ENCODE measurements around the gene DPP9.

DNA sequence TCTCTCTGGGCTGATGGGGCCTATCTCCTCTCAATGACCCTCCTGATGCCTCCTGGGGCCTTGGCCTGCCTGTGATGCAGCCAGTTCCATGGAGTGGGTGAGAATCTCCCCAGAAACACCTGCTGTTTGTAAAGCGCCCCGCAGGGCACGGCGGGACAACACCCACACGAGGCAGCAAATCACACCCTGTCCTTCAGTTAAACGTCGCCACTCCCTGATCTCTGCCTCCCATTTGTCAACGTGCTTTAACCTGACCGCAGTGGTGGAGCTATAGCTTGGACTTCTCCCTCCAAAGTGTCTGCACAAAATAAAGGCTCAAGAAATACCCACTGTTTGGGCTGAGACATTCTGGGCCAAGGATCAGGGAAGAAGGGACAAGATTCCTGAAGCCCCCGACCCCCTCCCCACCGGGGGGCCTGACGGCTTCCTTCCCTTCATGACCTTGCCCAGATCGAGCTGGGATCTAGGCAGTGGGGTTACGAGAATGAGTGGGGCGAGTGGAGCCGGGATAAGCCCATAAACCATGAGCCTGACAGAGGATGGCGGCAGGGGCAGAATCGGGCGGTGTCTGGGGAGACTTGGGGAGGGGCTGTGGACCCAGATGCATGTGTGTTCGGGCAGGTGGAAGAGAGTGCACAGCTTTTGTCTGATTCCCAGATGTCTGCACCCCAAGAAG lies 61.5 kb downstream of the DPP9 start:
- no peak for TF ChIP-seq POLR2AphosphoS5 (IDR thresholded peaks at IDR 0.05; ENCODE audit: insufficient read depth in 1 of 2, low read depth in 1 of 2)
- TF ChIP-seq, protein P1, sequence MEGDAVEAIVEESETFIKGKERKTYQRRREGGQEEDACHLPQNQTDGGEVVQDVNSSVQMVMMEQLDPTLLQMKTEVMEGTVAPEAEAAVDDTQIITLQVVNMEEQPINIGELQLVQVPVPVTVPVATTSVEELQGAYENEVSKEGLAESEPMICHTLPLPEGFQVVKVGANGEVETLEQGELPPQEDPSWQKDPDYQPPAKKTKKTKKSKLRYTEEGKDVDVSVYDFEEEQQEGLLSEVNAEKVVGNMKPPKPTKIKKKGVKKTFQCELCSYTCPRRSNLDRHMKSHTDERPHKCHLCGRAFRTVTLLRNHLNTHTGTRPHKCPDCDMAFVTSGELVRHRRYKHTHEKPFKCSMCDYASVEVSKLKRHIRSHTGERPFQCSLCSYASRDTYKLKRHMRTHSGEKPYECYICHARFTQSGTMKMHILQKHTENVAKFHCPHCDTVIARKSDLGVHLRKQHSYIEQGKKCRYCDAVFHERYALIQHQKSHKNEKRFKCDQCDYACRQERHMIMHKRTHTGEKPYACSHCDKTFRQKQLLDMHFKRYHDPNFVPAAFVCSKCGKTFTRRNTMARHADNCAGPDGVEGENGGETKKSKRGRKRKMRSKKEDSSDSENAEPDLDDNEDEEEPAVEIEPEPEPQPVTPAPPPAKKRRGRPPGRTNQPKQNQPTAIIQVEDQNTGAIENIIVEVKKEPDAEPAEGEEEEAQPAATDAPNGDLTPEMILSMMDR (IDR thresholded peaks at IDR 0.05): no peak
- TF ChIP-seq POLR2A (IDR thresholded peaks at IDR 0.05): no peak
